Renal cortex interstitium (tissue), 11 donors: ENCODE measurements around the gene NR1I2. TPM values are rescaled to one million over a fixed set of nuclear protein-coding genes. Genes with fewer than 3 reads are reported as not detected.

ENCODE experiments used
- DNase-seq, 11 donors: peaks; one replicate each; pipeline ENCODE4 v3.0.0-alpha.2; 2013; ENCODE audit warnings: low read depth in 9 of 11, low spot score in 4 of 11; ENCODE audit errors: extremely low read depth in 1 of 11
- polyA plus RNA-seq, 3 donors: library from polyadenylated mRNA; unstranded; fragments of 120-200 nt; gene quantifications; one replicate each; pipeline ENCODE4 v1.2.1, GENCODE V29; 2013; ENCODE audit not compliant: insufficient read length in 3 of 3

Gene NR1I2
- polyA plus RNA-seq, 3 donors = 0.66 to 1.1 (median 0.84) TPM

- peak in 4 of 11 donors; percentile 16 to 25 (median 20) for DNase-seq
These were observed 28.1 kb downstream of the NR1I2 start for GRCh38 chr3:119810018-119810435.

- DNase-seq = no peak
These were observed 30.7 kb downstream of the NR1I2 start for GRCh38 chr3:119812491-119813058.

GRCh38 chr3:119815716-119816115 lies 33.8 kb downstream of the NR1I2 start:
- no peak for DNase-seq

GRCh38 chr3:119817071-119817470 lies 35.2 kb downstream of the NR1I2 start:
- no peak for DNase-seq

- no peak for DNase-seq
These were observed 35.9 kb downstream of the NR1I2 start for GRCh38 chr3:119817583-119818363.

DNA sequence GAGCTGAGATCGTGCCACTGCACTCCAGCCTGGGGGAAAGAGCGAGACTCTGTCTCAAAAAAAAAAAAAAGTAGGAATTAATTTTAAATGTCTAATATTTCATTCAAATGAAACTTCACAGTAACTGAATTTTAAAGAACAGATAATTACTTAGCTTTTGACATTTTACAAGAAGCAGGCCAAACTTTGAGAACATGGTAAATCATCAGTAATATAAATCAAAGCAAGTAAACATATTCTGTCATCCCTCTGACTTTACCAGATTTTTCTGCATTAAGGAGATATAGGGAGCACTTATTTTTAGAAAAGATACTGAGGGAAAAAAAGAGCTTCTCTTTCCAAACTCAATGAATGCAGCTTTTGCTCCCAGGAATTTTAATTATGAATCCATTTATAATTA lies 37.0 kb downstream of the NR1I2 start:
- no peak for DNase-seq

DNA sequence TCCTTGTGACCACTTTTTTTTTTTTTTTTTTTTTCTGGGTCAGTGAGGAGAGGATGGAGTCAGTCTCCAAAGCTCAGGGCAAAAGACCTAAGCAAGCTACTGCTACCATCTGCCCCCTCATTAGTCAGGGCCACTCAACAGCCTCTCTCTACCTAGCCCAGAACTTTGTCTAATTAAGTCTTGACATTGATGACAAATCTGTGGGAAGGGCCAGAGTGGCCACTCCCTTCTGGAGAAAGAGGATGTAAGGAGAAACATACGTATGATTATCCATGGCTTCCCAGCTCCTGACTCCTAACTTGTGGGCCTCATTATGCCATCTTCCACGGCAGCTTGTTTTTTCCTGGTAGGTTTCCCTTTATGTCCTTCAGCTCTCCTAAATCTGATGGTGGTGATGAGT lies 37.9 kb downstream of the NR1I2 start:
- DNase-seq = no peak

DNA sequence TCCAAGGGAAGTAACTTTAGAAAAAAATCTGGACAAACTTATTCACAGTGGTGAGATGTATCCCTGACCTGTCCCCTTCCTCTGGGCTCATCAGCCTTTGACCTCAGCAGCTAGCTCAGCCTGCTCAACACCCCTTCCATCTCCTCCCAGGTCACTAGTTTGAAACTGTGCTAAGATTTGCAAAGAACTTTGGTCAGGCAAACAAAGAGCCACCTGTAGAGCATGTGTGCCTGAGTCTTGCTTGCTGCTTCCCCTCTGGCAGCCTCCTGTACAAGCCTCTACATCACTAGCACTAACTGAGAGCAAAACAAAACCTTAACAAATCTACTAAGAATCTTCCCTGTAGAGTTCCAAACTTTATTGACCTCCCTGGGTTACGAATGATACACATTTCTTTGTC lies 43.9 kb downstream of the NR1I2 start:
- no peak for DNase-seq

DNA sequence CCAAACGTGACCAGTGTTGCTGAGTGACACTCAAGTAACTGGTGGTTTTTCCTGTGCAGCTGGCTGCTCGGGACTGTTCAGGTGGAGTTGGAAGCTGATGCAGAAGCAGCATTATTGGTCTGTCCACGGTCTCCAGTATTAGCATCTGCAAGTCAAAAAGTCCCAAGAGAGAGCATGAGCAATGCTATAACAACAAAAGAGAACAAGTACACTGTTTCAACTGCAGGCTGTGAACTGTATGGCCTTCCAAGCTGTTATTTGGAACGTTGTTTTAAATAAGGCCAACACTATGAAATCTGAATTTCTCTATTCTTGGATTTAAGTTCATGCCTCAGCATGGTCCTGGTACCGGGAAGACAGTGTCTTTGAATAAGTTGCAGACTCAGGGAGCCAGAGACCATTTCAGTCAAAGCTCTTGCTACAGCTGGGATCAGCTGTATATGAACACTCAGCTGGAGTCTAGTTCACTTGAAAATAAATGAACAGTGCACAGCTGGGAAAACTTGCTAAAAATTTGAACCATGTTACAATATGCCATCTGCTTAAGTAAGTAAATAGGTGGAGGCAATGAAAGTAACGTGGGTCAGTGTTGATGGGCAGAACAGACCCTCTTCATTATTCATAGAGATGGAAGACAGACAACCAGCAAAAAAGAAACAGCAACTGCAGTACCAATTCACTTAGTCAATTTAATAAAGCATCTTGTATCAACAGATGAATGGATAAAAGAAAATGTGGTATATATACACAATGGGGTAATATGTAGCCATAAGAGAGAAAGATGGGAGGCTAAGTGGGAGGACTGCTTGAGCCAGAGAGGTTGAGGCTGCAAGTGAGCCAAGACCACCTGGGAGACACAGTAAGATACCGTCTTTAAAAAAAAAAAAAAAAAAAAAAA lies 45.1 kb downstream of the NR1I2 start:
- no peak for DNase-seq

GRCh38 chr3:119829420-119829819 lies 47.5 kb downstream of the NR1I2 start:
- no peak for DNase-seq

- DNase-seq = no peak
These were observed 49.1 kb downstream of the NR1I2 start for GRCh38 chr3:119831022-119831421.

DNA sequence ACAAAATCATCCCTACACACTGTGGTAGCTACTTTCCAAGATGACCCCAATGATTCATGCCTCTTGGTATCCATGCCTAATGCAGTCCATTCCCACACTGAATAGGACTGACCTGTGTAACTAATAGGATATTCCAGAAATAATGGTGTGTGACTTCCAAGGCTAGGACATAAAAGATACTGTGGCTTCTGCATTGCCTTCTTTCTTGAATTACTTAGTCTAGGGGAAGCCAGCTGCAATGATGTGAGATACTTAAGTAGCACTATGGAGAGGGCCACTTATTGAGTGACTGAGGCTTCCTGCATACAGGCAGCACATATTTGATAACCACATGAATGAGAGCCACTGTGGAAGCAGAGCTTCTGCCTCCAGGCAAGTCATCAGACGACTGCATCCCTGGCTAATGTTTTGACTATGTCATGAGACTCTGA lies 50.1 kb downstream of the NR1I2 start:
- DNase-seq = no peak

DNA sequence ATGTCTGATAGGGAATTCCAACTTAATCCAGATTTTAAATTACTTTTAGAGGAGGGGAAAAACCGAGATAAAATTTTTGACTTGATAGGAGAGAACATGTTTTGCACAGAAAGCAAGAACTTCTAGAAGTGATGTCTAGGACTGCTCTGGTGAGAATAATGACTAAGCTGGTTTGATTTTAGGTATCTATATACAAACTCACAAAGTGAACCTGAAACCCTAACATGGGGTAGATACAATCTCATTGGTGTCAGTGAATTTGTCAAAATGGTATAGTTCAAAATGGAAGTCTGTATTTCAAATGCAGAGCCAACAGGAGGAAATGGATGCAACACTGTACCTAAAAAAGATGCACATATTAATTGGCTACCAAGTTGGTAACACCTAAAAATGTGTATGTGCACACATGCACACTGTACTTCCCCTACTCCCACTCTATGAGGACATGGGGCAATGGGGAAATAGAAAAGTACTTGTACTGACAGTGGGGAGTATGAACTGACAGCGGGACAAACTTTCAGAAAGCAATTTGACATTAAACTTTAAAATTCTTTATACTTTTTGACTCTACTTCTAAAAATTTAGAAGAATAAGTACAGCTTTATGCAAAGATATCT lies 53.0 kb downstream of the NR1I2 start:
- no peak for DNase-seq

DNA sequence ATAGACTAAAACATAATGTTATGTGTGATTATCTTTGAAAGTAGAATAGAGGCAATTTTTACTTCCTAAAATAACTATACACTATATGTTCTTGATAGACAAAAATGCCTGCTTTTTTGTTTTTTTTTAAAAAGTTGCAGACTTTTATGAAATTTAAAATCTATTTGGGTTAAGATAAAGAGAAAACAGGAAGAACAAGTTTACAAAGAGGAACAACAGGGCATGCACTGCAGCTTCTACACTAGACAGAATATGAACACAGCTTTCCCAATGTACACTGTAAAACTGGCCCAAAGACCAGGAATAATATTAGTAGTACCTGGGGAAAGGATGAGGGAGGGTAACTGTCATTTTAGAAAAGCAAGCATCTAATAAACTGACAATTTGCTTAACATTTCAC lies 53.7 kb downstream of the NR1I2 start:
- no peak for DNase-seq

DNA sequence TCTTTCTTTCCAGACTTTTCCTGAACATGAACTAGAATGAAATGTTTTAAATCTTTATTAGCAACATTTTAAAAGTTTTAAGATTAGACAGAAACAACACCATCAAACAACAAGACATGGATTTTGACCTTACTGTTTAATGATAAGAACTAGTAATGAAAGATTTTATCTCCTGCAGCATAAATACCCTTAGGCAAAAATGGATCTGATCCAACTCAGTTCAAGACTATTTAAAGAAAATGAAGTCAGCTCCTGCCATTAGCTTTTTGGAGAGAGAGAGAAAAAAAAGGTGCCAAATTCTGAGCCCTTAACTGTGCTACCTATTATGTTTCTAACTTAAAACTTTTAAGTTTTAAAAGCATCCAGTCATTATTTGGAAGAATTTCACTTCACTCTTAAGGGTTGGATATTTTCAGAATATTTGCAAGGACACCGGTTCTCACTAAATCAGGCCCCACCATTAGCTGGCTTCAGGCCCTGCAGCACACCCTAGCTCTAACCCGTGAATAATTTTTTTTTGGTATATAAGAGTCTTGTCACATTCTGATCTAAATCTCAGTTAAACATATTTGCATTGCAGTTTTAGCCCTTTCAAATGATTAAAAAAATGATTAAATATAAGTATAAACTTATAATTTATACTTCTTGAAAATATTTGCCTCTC lies 60.0 kb downstream of the NR1I2 start:
- peak in 2 of 11 donors; percentile 3 to 10 for DNase-seq

DNA sequence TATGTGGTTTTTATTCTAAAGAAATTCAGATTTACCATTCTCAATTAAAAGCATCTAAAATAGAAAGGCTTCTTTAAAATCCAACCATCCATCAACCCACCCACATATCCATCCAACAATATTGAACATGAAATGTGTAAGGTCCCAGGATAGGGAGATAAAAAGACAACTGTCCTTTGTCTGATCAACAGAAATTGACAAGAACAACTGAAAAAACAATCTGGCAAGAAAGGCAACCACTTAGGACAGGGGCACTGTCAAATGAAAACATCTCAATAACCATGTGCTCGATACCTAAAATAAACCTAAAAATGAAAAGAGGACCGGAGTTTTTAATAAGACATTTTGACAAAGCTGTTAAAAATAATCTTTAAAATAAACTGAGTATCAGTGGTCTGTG lies 67.2 kb downstream of the NR1I2 start:
- no peak for DNase-seq

DNA sequence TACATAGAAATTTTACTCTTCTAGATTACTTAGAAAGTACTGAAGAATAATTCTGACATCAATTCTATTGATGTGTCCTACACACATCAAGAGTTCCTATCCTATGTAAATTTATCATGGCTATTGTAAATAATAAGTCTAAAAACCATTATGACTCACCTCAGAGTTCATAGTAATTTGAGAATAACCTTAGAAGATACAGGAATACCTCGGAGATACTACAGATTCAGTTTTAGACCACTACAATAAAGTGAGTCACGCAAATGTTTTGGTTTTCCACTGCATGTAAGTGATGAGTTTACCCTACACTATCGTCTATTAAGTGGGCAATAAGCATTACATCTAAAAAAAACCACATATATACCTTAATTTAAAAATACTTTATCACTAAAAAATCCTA lies 74.8 kb downstream of the NR1I2 start:
- no peak for DNase-seq

GRCh38 chr3:119858957-119859356 lies 77.1 kb downstream of the NR1I2 start:
- no peak for DNase-seq

DNA sequence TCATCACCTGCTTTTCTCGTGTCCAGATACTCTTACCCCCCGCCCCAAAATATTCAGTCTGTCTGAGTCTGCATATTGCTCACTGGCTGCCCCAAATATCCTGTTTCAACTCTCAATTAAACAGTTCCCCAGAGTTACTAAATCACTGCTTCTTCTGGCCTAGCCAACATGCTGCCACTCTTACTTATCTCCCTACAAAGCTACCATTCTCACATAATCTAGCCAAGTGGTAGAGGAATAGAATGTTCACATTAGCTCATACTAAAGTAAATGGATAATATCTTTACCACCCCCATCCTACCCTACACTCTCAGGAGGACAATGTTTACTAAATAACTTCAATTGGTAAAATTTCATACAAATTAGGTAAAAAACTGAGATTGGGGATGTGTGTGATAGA lies 77.8 kb downstream of the NR1I2 start:
- DNase-seq = no peak
